Endothelial cell of umbilical vein (primary cell): ENCODE data around the gene ATXN2. TPM values are rescaled to one million over a fixed set of nuclear protein-coding genes. Genes with fewer than 3 reads are reported as not detected.

Experiments used
- BruUV-seq: library from RNA; stranded (reverse); fragments of 400-500 nt; replicated peaks from 2 replicates; lab custom pipeline; 2021; lab: Mats Ljungman, UMichigan
- CTCF ChIA-PET: fragments of 300-600, 350-600 bp; sonication (Branson Sonifier 250); formaldehyde crosslinking; loops from one replicate; lab custom pipeline; 2021; ENCODE audit warnings: antibody characterized with exemption, inconsistent platforms; lab: Charles Lee
- POLR2A ChIA-PET: fragments of 300-600, 350-600 bp; sonication (Branson Sonifier 250); formaldehyde crosslinking; loops from one replicate; lab custom pipeline; 2021; ENCODE audit warnings: antibody characterized with exemption, inconsistent platforms; lab: Charles Lee
- DNase-seq: peaks from one replicate; pipeline ENCODE4 v3.0.0-alpha.2; 2011; ENCODE audit warnings: low read depth, low spot score
- FAIRE-seq: peaks from 2 replicates; lab custom pipeline; 2011; peaks lifted over from hg19 to GRCh38; lab: Jason Lieb, UNC
- H2AFZ ChIP-seq: 2 replicates; pipeline ENCODE4 v1.6.0; 2012; ENCODE audit warnings: low read depth, low read length, control low read depth, inconsistent platforms
- H3K27ac ChIP-seq: 2 replicates; pipeline ENCODE4 v1.5.1; 2011; ENCODE audit warnings: low read depth, mild to moderate bottlenecking, control low read depth, low read length, moderate library complexity; ENCODE audit not compliant: insufficient read depth
- H3K27me3 ChIP-seq, 2 experiments: 2 replicates each; pipeline versions ENCODE4 v1.6.0 to v1.6.1; 2011; ENCODE audit warnings: low read length in 2 of 2, mixed read lengths in 1 of 2; ENCODE audit not compliant: control insufficient read depth in 2 of 2, insufficient read depth in 2 of 2
- H3K36me3 ChIP-seq, 2 experiments: 2 replicates in 1 of 2; 3 replicates in 1 of 2; pipeline ENCODE4 v1.5.1; 2011; ENCODE audit warnings: low read length in 2 of 2, mild to moderate bottlenecking in 1 of 2, moderate library complexity in 1 of 2; ENCODE audit not compliant: control insufficient read depth in 2 of 2, insufficient read depth in 2 of 2; ENCODE audit errors: extremely low read depth in 1 of 2
- H3K4me1 ChIP-seq: 3 replicates; pipeline ENCODE4 v1.5.1; 2011; ENCODE audit warnings: mild to moderate bottlenecking, low read length; ENCODE audit not compliant: control insufficient read depth, insufficient read depth; ENCODE audit errors: extremely low read depth
- H3K4me2 ChIP-seq: 2 replicates; pipeline ENCODE4 v1.6.1; 2011; ENCODE audit warnings: low read length, control low read depth, mixed read lengths; ENCODE audit not compliant: insufficient read depth
- H3K4me3 ChIP-seq, 3 experiments: fragments of 200-600 bp in 1 of 3; sonication (generic), shearing (Covaris generic) in 1 of 3; replicated peaks in 1 of 3; 2 replicates each; pipeline ENCODE4 v1.5.1; 2011 to 2016; ENCODE audit warnings: control low read depth in 3 of 3, low read length in 3 of 3, mild to moderate bottlenecking in 2 of 3, inconsistent platforms in 1 of 3, low read depth in 1 of 3, moderate library complexity in 1 of 3; ENCODE audit not compliant: insufficient read depth in 1 of 3
- H3K79me2 ChIP-seq: 2 replicates; pipeline ENCODE4 v1.6.0; 2012; ENCODE audit warnings: low read length, inconsistent platforms; ENCODE audit not compliant: control insufficient read depth, insufficient read depth
- H3K9ac ChIP-seq: replicated peaks from 2 replicates; pipeline ENCODE3; 2011; ENCODE audit warnings: low read length, control low read depth; ENCODE audit not compliant: insufficient read depth; ENCODE audit errors: extremely low read depth
- H3K9me1 ChIP-seq: replicated peaks from 3 replicates; pipeline ENCODE4 v1.6.0; 2011; ENCODE audit warnings: mild to moderate bottlenecking, low read length; ENCODE audit not compliant: control insufficient read depth, insufficient read depth; ENCODE audit errors: extremely low read depth
- H3K9me3 ChIP-seq: replicated peaks from 2 replicates; pipeline ENCODE4 v1.5.1; 2012; ENCODE audit warnings: low read length, inconsistent platforms; ENCODE audit not compliant: control insufficient read depth, insufficient read depth
- H4K20me1 ChIP-seq: replicated peaks from 2 replicates; pipeline ENCODE3; 2011; ENCODE audit warnings: mild to moderate bottlenecking, low read length; ENCODE audit not compliant: control insufficient read depth, insufficient read depth; ENCODE audit errors: extremely low read depth
- CTCF ChIP-seq, 2 donors: IDR thresholded peaks; 1 replicate in 1 of 2; 2 replicates in 1 of 2; pipeline ENCODE4 v1.5.1; 2011; ENCODE audit warnings: low read length in 2 of 2, mild to moderate bottlenecking in 2 of 2, moderate library complexity in 2 of 2, control low read depth in 1 of 2, inconsistent platforms in 1 of 2, low read depth in 1 of 2; ENCODE audit not compliant: insufficient read depth in 1 of 2; ENCODE audit errors: extremely low read depth in 1 of 2
- EZH2 ChIP-seq: IDR thresholded peaks from 2 replicates; pipeline ENCODE4 v1.6.1; 2012; ENCODE audit warnings: borderline replicate concordance, low read depth, mild to moderate bottlenecking, moderate library complexity, low read length, inconsistent platforms; ENCODE audit not compliant: severe bottlenecking
- FOS ChIP-seq: IDR thresholded peaks from 2 replicates; pipeline ENCODE4 v1.6.1; 2011; ENCODE audit warnings: mild to moderate bottlenecking, low read length, moderate library complexity, borderline replicate concordance; ENCODE audit not compliant: insufficient read depth
- GATA2 ChIP-seq: IDR thresholded peaks from 2 replicates; pipeline ENCODE4 v1.7.0; 2011; ENCODE audit warnings: low read depth, mild to moderate bottlenecking, moderate library complexity, mixed read lengths, low read length; ENCODE audit not compliant: insufficient read length, insufficient read depth
- JUN ChIP-seq: IDR thresholded peaks from 2 replicates; pipeline ENCODE4 v1.6.1; 2011; ENCODE audit warnings: borderline replicate concordance, low read depth; ENCODE audit not compliant: insufficient read length, insufficient read depth
- MYC ChIP-seq: IDR thresholded peaks from one replicate; pipeline ENCODE4 v1.6.1; 2011; ENCODE audit warnings: mild to moderate bottlenecking, low read depth, low read length
- POLR2A ChIP-seq: IDR thresholded peaks from 2 replicates; pipeline ENCODE4 v1.6.1; 2012; ENCODE audit warnings: low read depth, mild to moderate bottlenecking, control low read depth, low read length
- POLR2AphosphoS5 ChIP-seq: IDR thresholded peaks from 2 replicates; pipeline ENCODE4 v1.6.1; 2012; ENCODE audit warnings: low read depth, mild to moderate bottlenecking, control low read depth, low read length, moderate library complexity; ENCODE audit not compliant: insufficient read depth
- dilution Hi-C: fragments of 300-500 bp; cut with MboI; formaldehyde crosslinking; loops from one replicate; pipeline ENCODE4 v1.15.0; 2019; ENCODE audit warnings: low sequenced_read_pairs; ENCODE audit not compliant: extremely low pct_ligation_motif_present
- intact Hi-C: fragments of 100-400 bp; cut with micrococcal nuclease; formaldehyde crosslinking; loops from one replicate; pipeline ENCODE4 v1.10.0; 2022
- polyA plus RNA-seq, 4 experiments: library from polyadenylated mRNA; depleted of rRNA in 3 of 4; stranded (reverse) in 3 of 4; unstranded in 1 of 4; fragments of >200 nt; gene quantifications; 2 replicates each; pipeline versions ENCODE4 v1.2.1 to v1.2.3, GENCODE V29; 2011 to 2012; ENCODE audit warnings: missing spikeins in 1 of 4
- total RNA-seq: library from RNA; stranded (reverse); gene quantifications from 2 replicates; pipeline ENCODE4 v1.2.3, GENCODE V29; 2021
- TF ChIP-seq, protein P1 (sequence below): IDR thresholded peaks from 2 replicates; pipeline ENCODE4 v1.6.1; 2011; ENCODE audit not compliant: insufficient read depth, insufficient read length

Gene ATXN2
- total and polyA plus RNA-seq, 2 donors (not counting 3 experiments of a cell fraction or from before 2014, with no cell fraction given) = 58.9 to 86.7 TPM

- no peak for DNase-seq
- ChIA-PET CTCF (no interaction called here), POLR2A (no interaction called here)
- Histone ChIP-seq H3K4me1 (no peaks in the 10 kb centered on the region), H3K4me2 (no peak overlapping the region), H3K27ac (no peak overlapping the region), H3K4me3 (no peak overlapping the region), H3K27me3 (no peaks in the 10 kb centered on the region), H3K36me3 (no peaks in the 10 kb centered on the region), H3K9me1 (no peaks in the 10 kb centered on the region), H3K9me3 (no peaks in the 10 kb centered on the region), H3K79me2 (peaks cover 99% of the 10 kb centered on the region), H3K9ac (no peak overlapping the region), H2AFZ (no peak overlapping the region), H4K20me1 (peaks cover 13% of the 10 kb centered on the region)
- TF ChIP-seq POLR2A = no peak
- no peak for TF ChIP-seq POLR2AphosphoS5
- no peak for TF ChIP-seq EZH2
- TF ChIP-seq GATA2 = no peak
- no peak for TF ChIP-seq CTCF (IDR thresholded peaks at IDR 0.05; ENCODE audit: extremely low read depth in 1 of 2, insufficient read depth in 1 of 2, low read depth in 1 of 2, low read length in 2 of 2)
- no peak for TF ChIP-seq FOS
- TF ChIP-seq JUN = no peak
- TF ChIP-seq, protein P1, sequence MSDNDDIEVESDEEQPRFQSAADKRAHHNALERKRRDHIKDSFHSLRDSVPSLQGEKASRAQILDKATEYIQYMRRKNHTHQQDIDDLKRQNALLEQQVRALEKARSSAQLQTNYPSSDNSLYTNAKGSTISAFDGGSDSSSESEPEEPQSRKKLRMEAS = no peak
- no peak for TF ChIP-seq MYC
- intact Hi-C loops (no loop called here), dilution Hi-C loops (no loop called here)
- BruUV-seq = no TSS peak
- FAIRE-seq = no peak
Observed at GRCh38 chr12:111588010-111588409, 11.1 kb downstream of the ATXN2 start.
